Panc1 (cell line): ENCODE measurements around the gene SLC44A3. TPM values are rescaled to one million over a fixed set of nuclear protein-coding genes. Genes with fewer than 3 reads are reported as not detected.

Source experiments
- ATAC-seq: fragments of 200-7000 bp; cut with Tn5 transposase; 2 replicates; pipeline ENCODE4 v1.9.1; 2020; ENCODE audit warnings: mild to moderate bottlenecking, moderate library complexity
- BruUV-seq: library from RNA; stranded (reverse); fragments of 400-500 nt; replicated peaks from 2 replicates; lab custom pipeline; 2021; lab: Mats Ljungman, UMichigan
- CTCF ChIA-PET: fragments of 300-600 bp; sonication (Branson Sonifier 250); formaldehyde crosslinking; loops from one replicate; lab custom pipeline; 2022; ENCODE audit warnings: antibody characterized with exemption; lab: Charles Lee
- POLR2A ChIA-PET: fragments of 300-600 bp; sonication (Branson Sonifier 250); formaldehyde crosslinking; loops from one replicate; lab custom pipeline; 2022; ENCODE audit warnings: antibody characterized with exemption; lab: Charles Lee
- DNase-seq: peaks from one replicate; pipeline ENCODE4 v3.0.0-alpha.2; 2010; ENCODE audit warnings: low read depth, low spot score
- H3K27ac ChIP-seq: 2 replicates; pipeline ENCODE4 v1.5.1; 2011; ENCODE audit warnings: mild to moderate bottlenecking, low read length, inconsistent platforms
- H3K27me3 ChIP-seq: fragments of 200-500 bp; sonication (Bioruptor generic); 2 replicates; pipeline ENCODE4 v1.6.0; 2014; ENCODE audit warnings: low read length, inconsistent platforms; ENCODE audit not compliant: control insufficient read depth, insufficient read depth
- H3K36me3 ChIP-seq: fragments of 200-500 bp; sonication (Bioruptor generic); 2 replicates; pipeline ENCODE4 v1.5.1; 2014; ENCODE audit warnings: inconsistent platforms, mild to moderate bottlenecking, low read length, moderate library complexity; ENCODE audit not compliant: control insufficient read depth, insufficient read depth
- H3K4me1 ChIP-seq: 2 replicates; pipeline ENCODE4 v1.5.1; 2011; ENCODE audit warnings: inconsistent platforms, mild to moderate bottlenecking, low read length, moderate library complexity; ENCODE audit not compliant: control insufficient read depth, insufficient read depth
- H3K4me3 ChIP-seq, 2 experiments: 2 replicates each; pipeline ENCODE4 v1.5.1; 2011 to 2012; ENCODE audit warnings: low read depth in 2 of 2, low read length in 2 of 2, mild to moderate bottlenecking in 2 of 2, inconsistent platforms in 1 of 2, moderate library complexity in 1 of 2
- H3K9me3 ChIP-seq: fragments of 200-500 bp; sonication (Bioruptor generic); 2 replicates; pipeline ENCODE4 v1.5.1; 2014; ENCODE audit warnings: low read depth, mild to moderate bottlenecking, inconsistent platforms, low read length, moderate library complexity; ENCODE audit not compliant: control insufficient read depth, insufficient read depth
- CTCF ChIP-seq: fragments of 450-650 bp; IDR thresholded peaks from 2 replicates; pipeline ENCODE4 v1.5.1; 2017; ENCODE audit warnings: mild to moderate bottlenecking
- POLR2AphosphoS5 ChIP-seq: IDR thresholded peaks from 2 replicates; pipeline ENCODE4 v1.6.1; 2012; ENCODE audit warnings: mild to moderate bottlenecking, low read depth, low read length, moderate library complexity
- REST ChIP-seq, 2 experiments: IDR thresholded peaks; 2 replicates each; pipeline ENCODE4 v1.6.1; 2011 to 2012; ENCODE audit warnings: low read depth in 2 of 2, control low read depth in 1 of 2, low read length in 1 of 2, mild to moderate bottlenecking in 1 of 2, moderate library complexity in 1 of 2; ENCODE audit not compliant: insufficient read depth in 1 of 2
- SIN3A ChIP-seq: IDR thresholded peaks from 2 replicates; pipeline ENCODE4 v1.6.1; 2012; ENCODE audit warnings: low read depth, mild to moderate bottlenecking, low read length, moderate library complexity, borderline replicate concordance; ENCODE audit not compliant: insufficient read depth
- TCF7L2 ChIP-seq: IDR thresholded peaks from 2 replicates; pipeline ENCODE4 v1.6.1; 2011; ENCODE audit warnings: mild to moderate bottlenecking, low read depth, low read length, inconsistent platforms
- in situ Hi-C: cut with HindIII; loops from 2 replicates; pipeline ENCODE4 v1.10.0; 2016; ENCODE audit warnings: low sequenced_read_pairs, low pct_unique_long_range_greater_than_20kb
- intact Hi-C: fragments of 100-400 bp; cut with micrococcal nuclease; formaldehyde crosslinking; loops from one replicate; pipeline ENCODE4 v1.10.0; 2022; ENCODE audit not compliant: unreplicated experiment
- total RNA-seq: library from RNA; stranded (reverse); gene quantifications from one replicate; pipeline ENCODE4 v1.2.1, GENCODE V29; 2021; ENCODE audit not compliant: unreplicated experiment

Gene SLC44A3
- total RNA-seq, 1 experiment from 2014 or later, result 1.3 TPM

GRCh38 chr1:94856868-94857267, 36.7 kb downstream of the SLC44A3 start:
- Histone ChIP-seq H3K4me1 (no peaks in the 10 kb centered on the region), H3K36me3 (no peaks in the 10 kb centered on the region), H3K27ac (no peak overlapping the region), H3K27me3 (no peaks in the 10 kb centered on the region), H3K4me3 (no peak overlapping the region), H3K9me3 (no peaks in the 10 kb centered on the region)
- ATAC-seq (no peak), DNase-seq (no peak)
- intact Hi-C loops, result no loop called here
- in situ Hi-C loops, result no loop called here
- TF ChIP-seq SIN3A, result no peak
- no peak for TF ChIP-seq POLR2AphosphoS5
- TF ChIP-seq CTCF, result no peak
- CTCF ChIA-PET, result no interaction called here
- POLR2A ChIA-PET, result no interaction called here
- no TSS peak for BruUV-seq

GRCh38 chr1:94858276-94858675, 38.1 kb downstream of the SLC44A3 start:
- intact Hi-C loops, result no loop called here
- TF ChIP-seq CTCF (no peak), TCF7L2 (no peak), REST (IDR thresholded peaks at IDR 0.05; ENCODE audit: insufficient read depth in 1 of 2, low read depth in 2 of 2, low read length in 1 of 2) (no peak), POLR2AphosphoS5 (no peak), SIN3A (no peak)
- in situ Hi-C loops, result no loop called here
- H3K4me3 ChIP-seq, result no peak overlapping the region
- no peak for DNase-seq
- no peak for ATAC-seq
- no peaks in the 10 kb centered on the region for H3K9me3 ChIP-seq
- no peaks in the 10 kb centered on the region for H3K36me3 ChIP-seq
- H3K4me1 ChIP-seq, result no peaks in the 10 kb centered on the region
- CTCF ChIA-PET, result no interaction called here
- H3K27me3 ChIP-seq, result no peaks in the 10 kb centered on the region
- no TSS peak for BruUV-seq
- H3K27ac ChIP-seq, result no peak overlapping the region
- POLR2A ChIA-PET, result no interaction called here
